Lower leg skin (tissue), 4 donors: Measurements from ENCODE around the gene ALLC. TPM values are rescaled to one million over a fixed set of nuclear protein-coding genes. Genes with fewer than 3 reads are reported as not detected.

Experiments used
- DNase-seq, 2 donors: peaks; one replicate each; pipeline ENCODE4 v3.0.0-alpha.2; 2019; ENCODE audit warnings: low spot score in 2 of 2
- H3K4me3 ChIP-seq: fragments of 200-600 bp; sonication (generic); 2 replicates; pipeline ENCODE4 v1.5.1; 2017; ENCODE audit warnings: mild to moderate bottlenecking, low read depth; ENCODE audit not compliant: poor library complexity, severe bottlenecking
- POLR2A ChIP-seq, 2 donors: fragments of 450-650 bp; IDR thresholded peaks; one replicate each; pipeline ENCODE4 v1.6.1; 2016 to 2017; ENCODE audit warnings: antibody characterized with exemption in 2 of 2, mild to moderate bottlenecking in 1 of 2, moderate library complexity in 1 of 2
- WGBS, 2 donors: methylation state at CpG; one replicate each; pipeline ENCODE4 v1.1.5; 2018; 5-methylcytosine and 5-hydroxymethylcytosine counted together
- intact Hi-C: fragments of 100-400 bp; cut with DNase I; formaldehyde crosslinking; loops from one replicate; pipeline ENCODE4 v1.15.0; 2023; ENCODE audit warnings: low total_unique reads
- total RNA-seq, 4 donors: library from RNA; depleted of rRNA; stranded (reverse); fragments of >200 nt; gene quantifications; one replicate each; pipeline ENCODE4 v1.1.0, GENCODE V29; 2016
- TF ChIP-seq, protein P1 (sequence below), 3 donors: fragments of 450-650 bp; IDR thresholded peaks; one replicate each; pipeline ENCODE4 v1.5.1; 2016; ENCODE audit warnings: antibody characterized with exemption in 3 of 3, mild to moderate bottlenecking in 3 of 3, moderate library complexity in 2 of 3

The ALLC gene
- total RNA-seq, 4 donors from 2014 or later = 0.23 to 1.1 TPM; not detected in 2

DNA sequence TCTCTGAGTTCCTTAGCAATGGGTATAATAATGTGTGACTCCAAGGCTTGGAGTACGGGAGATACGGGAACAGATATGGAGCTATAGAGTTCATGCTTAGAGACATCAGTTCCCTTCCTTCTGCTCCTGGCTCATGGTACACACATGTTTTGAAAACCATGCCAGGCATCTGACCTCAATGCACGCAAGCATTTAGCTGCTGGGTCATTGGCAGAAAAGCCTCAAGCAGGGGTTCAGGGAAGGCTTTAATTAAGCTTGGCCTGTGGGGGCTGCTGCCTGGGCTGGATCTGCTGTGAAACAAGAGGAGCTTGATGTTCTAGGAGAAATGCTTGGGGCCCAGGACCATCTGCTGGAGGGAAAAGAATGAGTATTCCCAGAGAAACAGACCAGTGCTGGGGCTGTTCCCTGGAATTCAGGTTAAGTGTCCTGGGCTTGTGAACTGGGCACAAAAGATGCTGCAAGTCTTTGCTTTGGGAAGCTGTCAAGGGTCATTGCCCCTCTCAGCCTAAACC lies 3.2 kb downstream of the ALLC start:
- WGBS, 2 donors = 88 to 93% methylated on average over 3 of the region's 3 CpGs
- intact Hi-C loops = no loop called here
- no peak overlapping the region for H3K4me3 ChIP-seq
- DNase-seq = no peak
- no peak for TF ChIP-seq POLR2A (IDR thresholded peaks at IDR 0.05)
- TF ChIP-seq, protein P1, sequence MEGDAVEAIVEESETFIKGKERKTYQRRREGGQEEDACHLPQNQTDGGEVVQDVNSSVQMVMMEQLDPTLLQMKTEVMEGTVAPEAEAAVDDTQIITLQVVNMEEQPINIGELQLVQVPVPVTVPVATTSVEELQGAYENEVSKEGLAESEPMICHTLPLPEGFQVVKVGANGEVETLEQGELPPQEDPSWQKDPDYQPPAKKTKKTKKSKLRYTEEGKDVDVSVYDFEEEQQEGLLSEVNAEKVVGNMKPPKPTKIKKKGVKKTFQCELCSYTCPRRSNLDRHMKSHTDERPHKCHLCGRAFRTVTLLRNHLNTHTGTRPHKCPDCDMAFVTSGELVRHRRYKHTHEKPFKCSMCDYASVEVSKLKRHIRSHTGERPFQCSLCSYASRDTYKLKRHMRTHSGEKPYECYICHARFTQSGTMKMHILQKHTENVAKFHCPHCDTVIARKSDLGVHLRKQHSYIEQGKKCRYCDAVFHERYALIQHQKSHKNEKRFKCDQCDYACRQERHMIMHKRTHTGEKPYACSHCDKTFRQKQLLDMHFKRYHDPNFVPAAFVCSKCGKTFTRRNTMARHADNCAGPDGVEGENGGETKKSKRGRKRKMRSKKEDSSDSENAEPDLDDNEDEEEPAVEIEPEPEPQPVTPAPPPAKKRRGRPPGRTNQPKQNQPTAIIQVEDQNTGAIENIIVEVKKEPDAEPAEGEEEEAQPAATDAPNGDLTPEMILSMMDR (IDR thresholded peaks at IDR 0.05) = no peak

DNA sequence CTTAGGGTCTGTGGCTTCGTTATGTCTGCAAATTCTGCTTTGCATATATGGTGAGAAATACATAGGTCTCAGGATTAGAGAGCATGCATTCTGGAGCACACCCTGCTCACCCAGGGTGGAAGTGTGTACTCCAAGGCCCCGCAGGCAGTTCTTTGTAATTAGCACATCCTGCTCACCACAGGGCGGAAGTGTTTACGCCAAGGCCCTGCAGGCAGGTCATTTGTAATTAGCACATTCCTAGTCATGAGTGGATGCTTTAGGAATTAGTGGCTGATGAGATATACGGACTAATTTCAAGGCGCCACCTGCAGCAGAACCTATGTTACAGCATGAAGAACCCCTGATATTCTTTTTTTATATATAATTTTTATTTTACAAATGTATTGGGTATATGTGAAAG lies 4.2 kb downstream of the ALLC start:
- TF ChIP-seq, protein P1 (IDR thresholded peaks at IDR 0.05) = no peak
- TF ChIP-seq POLR2A (IDR thresholded peaks at IDR 0.05) = no peak
- no peak overlapping the region for H3K4me3 ChIP-seq
- DNase-seq = peak in 1 of 2 donors; percentile 34
- 55 to 80% methylated on average over 6 of the region's 6 CpGs for WGBS, 2 donors
- intact Hi-C loops = no loop called here

DNA sequence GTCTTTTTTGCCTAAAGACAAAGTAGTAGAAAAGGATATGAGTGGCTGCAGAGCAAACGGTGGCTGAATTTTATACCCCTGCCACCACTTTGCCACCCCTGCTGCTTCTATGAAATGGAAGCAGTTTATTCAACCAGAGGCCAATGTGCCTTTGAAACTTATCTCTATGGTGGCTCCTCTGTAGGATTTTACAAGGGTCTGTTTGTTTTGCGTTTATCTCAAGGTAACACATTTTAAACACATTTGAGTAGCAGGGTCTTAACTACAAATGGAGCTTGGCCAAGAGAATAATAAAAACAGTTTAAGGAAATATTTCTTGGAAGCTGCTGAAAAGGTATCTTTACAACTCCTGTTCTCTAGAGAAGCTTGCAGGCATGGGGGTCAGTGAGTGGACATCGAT lies 6.1 kb downstream of the ALLC start:
- 48 to 73% methylated on average over 3 of the region's 3 CpGs for WGBS, 2 donors
- DNase-seq = no peak
- intact Hi-C loops = no loop called here
- no peak overlapping the region for H3K4me3 ChIP-seq
- TF ChIP-seq, protein P1 (IDR thresholded peaks at IDR 0.05) = no peak
- no peak for TF ChIP-seq POLR2A (IDR thresholded peaks at IDR 0.05)

DNA sequence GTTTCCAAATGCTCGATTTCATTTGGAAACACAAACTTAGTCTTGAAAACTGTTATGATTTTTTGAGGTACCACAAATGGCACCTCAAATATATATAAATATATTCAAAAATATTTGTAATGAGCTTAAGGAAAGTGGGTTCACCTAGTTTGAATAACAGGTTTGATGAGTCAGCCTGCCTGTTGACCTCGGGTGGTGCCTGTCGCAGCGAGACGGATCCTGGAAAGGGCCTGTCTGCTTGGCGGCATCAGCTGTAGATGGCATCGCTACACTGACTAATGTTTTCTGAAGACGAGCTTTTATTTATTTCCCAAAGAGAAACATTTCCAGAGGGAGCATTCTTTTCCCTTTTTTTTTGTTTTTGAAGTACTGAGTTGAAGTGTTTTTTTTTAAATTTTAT lies 6.9 kb downstream of the ALLC start:
- intact Hi-C loops = no loop called here
- DNase-seq = peak in 1 of 2 donors; percentile 66
- TF ChIP-seq, protein P1 (IDR thresholded peaks at IDR 0.05) = no peak
- TF ChIP-seq POLR2A (IDR thresholded peaks at IDR 0.05) = no peak
- no peak overlapping the region for H3K4me3 ChIP-seq
- WGBS, 2 donors = 35 to 41% methylated on average over 8 of the region's 8 CpGs

DNA sequence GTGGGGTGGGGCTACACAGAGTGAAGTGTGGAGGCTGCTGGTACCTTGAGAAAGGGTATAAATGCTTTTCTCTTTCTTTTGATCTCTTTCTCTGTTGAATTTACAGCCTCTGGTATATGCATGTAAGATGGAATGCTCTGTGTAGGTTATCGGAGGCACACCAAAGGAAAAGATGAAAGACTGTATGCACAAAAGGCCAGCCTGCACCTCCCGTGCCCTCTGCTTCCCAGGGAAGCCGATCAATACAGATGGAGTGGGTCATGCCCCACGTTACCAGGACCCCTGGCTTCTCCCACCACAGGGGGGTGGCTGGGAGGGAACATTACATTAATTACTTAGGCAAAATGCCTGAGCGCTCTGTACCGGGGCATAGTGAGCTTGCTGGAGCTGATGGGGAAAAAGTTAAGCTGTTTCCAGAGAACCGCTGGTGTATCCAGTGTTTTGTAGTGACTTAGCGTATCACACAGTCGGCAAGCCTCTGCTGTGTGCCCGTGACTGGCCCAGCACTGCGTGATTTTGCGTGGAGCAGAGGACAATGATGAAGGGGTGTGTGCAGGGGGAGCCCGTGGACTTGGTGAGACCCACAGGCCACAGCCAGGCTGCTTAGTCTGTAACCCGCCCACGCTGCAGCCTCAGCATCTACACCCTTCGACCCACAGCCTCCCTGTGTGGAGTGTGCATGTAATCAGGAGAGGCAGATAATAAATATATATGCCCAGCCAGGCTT lies 8.0 kb downstream of the ALLC start:
- no peak overlapping the region for H3K4me3 ChIP-seq
- intact Hi-C loops = no loop called here
- peak in 1 of 2 donors; percentile 46 for DNase-seq
- WGBS, 2 donors = 86 to 90% methylated on average over 16 of the region's 16 CpGs
- TF ChIP-seq POLR2A (IDR thresholded peaks at IDR 0.05) = no peak
- TF ChIP-seq, protein P1 (IDR thresholded peaks at IDR 0.05) = no peak
